NCI-H748 (cell line): ENCODE results near the gene RUFY3.
"Not testable (repeated sequence)": the region's sequence is repeated elsewhere in the genome, so short reads cannot be mapped to it uniquely, and the experiment has no call there.

Experiments used
- DNase-seq: peaks from one replicate; lab custom pipeline; 2025; ENCODE audit not compliant: unreplicated experiment; lab: John Stamatoyannopoulos, UW

RUFY3 gene

GRCh38 chr4:70721747-70722146 lies at the start of gene RUFY3:
TSS of gene RUFY3 (plus strand) at chr4:70721964. CDS start at chr4:70722574, 610 bp downstream.
- peak; percentile 93 for DNase-seq

GRCh38 chr4:70674191-70674590 lies 47.6 kb upstream of the RUFY3 start:
- DNase-seq = no peak

GRCh38 chr4:70674731-70675130 lies 47.0 kb upstream of the RUFY3 start:
- no peak for DNase-seq

GRCh38 chr4:70676554-70677090 lies 45.1 kb upstream of the RUFY3 start:
- no peak for DNase-seq

GRCh38 chr4:70678383-70678999 lies 43.3 kb upstream of the RUFY3 start:
- DNase-seq = no peak

- DNase-seq = no peak
Observed at GRCh38 chr4:70680934-70681333, 40.8 kb upstream of the RUFY3 start.

GRCh38 chr4:70681704-70682103 lies 40.1 kb upstream of the RUFY3 start:
- DNase-seq = no peak

GRCh38 chr4:70682142-70682541 lies 39.6 kb upstream of the RUFY3 start:
- DNase-seq = not testable (repeated sequence)

- no peak for DNase-seq
Observed at GRCh38 chr4:70687392-70687791, 34.4 kb upstream of the RUFY3 start.

GRCh38 chr4:70687821-70688794 lies 33.7 kb upstream of the RUFY3 start, which contains the start of gene UTP3:
TSS of gene UTP3 (plus strand) at chr4:70688532. CDS start at chr4:70688678, 146 bp downstream.
- DNase-seq = peak; percentile 96

GRCh38 chr4:70688795-70689231 lies 33.0 kb upstream of the RUFY3 start:
- peak; percentile 22 for DNase-seq

GRCh38 chr4:70691661-70692060 lies 30.1 kb upstream of the RUFY3 start:
- no peak for DNase-seq

- DNase-seq = not testable (repeated sequence)
Observed at GRCh38 chr4:70694633-70695032, 27.1 kb upstream of the RUFY3 start.

- DNase-seq = not testable (repeated sequence)
Observed at GRCh38 chr4:70698435-70698834, 23.3 kb upstream of the RUFY3 start.

- no peak for DNase-seq
Observed at GRCh38 chr4:70700712-70701111, 21.1 kb upstream of the RUFY3 start.

GRCh38 chr4:70701271-70701670 lies 20.5 kb upstream of the RUFY3 start:
- no peak for DNase-seq

GRCh38 chr4:70702592-70702991 lies 19.2 kb upstream of the RUFY3 start:
- peak; percentile 11 for DNase-seq

GRCh38 chr4:70703619-70704214 lies 18.0 kb upstream of the RUFY3 start:
- peak; percentile 92 for DNase-seq

- DNase-seq = peak; percentile 79
Observed at GRCh38 chr4:70704215-70704930, 17.4 kb upstream of the RUFY3 start.

- DNase-seq = no peak
Observed at GRCh38 chr4:70704931-70705182, 16.9 kb upstream of the RUFY3 start.
